ENCODE data around the gene CDK6.

The CDK6 gene

GRCh38 chr7:92667816-92668535 is 168.4 kb downstream of the CDK6 start:
- DNase-seq (ENCODE audit: low read depth), result no peak
- no peak overlapping the region for H3K4me3 ChIP-seq (ENCODE audit: low read depth, low read length)
- TF ChIP-seq POLR2A (IDR thresholded peaks at IDR 0.05; ENCODE audit: extremely low read depth, insufficient read length) (no peak), CTCF (IDR thresholded peaks at IDR 0.05; ENCODE audit: low read depth, low read length) (no peak), MAX (IDR thresholded peaks at IDR 0.05; ENCODE audit: low read depth, low read length) (no peak), MYC (IDR thresholded peaks at IDR 0.05; ENCODE audit: low read depth, low read length) (no peak)

GRCh38 chr7:92665926-92666325 is 170.4 kb downstream of the CDK6 start:
- H3K4me3 ChIP-seq (ENCODE audit: low read depth, low read length), result no peak overlapping the region
- DNase-seq (ENCODE audit: low read depth), result no peak
- TF ChIP-seq POLR2A (IDR thresholded peaks at IDR 0.05; ENCODE audit: extremely low read depth, insufficient read length), result no peak

GRCh38 chr7:92661651-92662050 is 174.7 kb downstream of the CDK6 start:
- no peak for DNase-seq (ENCODE audit: low read depth)
- TF ChIP-seq CTCF (IDR thresholded peaks at IDR 0.05; ENCODE audit: low read depth, low read length), result no peak
- no peak for TF ChIP-seq MAX (IDR thresholded peaks at IDR 0.05; ENCODE audit: low read depth, low read length)
- TF ChIP-seq POLR2A (IDR thresholded peaks at IDR 0.05; ENCODE audit: extremely low read depth, insufficient read length), result no peak
- TF ChIP-seq MYC (IDR thresholded peaks at IDR 0.05; ENCODE audit: low read depth, low read length), result no peak
- H3K4me3 ChIP-seq (ENCODE audit: low read depth, low read length), result no peak overlapping the region

- TF ChIP-seq MAX (IDR thresholded peaks at IDR 0.05; ENCODE audit: low read depth, low read length) (no peak), POLR2A (IDR thresholded peaks at IDR 0.05; ENCODE audit: extremely low read depth, insufficient read length) (no peak), MYC (IDR thresholded peaks at IDR 0.05; ENCODE audit: low read depth, low read length) (no peak), CTCF (IDR thresholded peaks at IDR 0.05; ENCODE audit: low read depth, low read length) (no peak)
- no peak for DNase-seq (ENCODE audit: low read depth)
Measured at GRCh38 chr7:92658671-92659070, 177.7 kb downstream of the CDK6 start.

GRCh38 chr7:92657391-92657790 is 179.0 kb downstream of the CDK6 start:
- no peak for TF ChIP-seq MAX (IDR thresholded peaks at IDR 0.05; ENCODE audit: low read depth, low read length)
- TF ChIP-seq CTCF (IDR thresholded peaks at IDR 0.05; ENCODE audit: low read depth, low read length), result no peak
- no peak for TF ChIP-seq MYC (IDR thresholded peaks at IDR 0.05; ENCODE audit: low read depth, low read length)
- TF ChIP-seq POLR2A (IDR thresholded peaks at IDR 0.05; ENCODE audit: extremely low read depth, insufficient read length), result no peak
- no peak for DNase-seq (ENCODE audit: low read depth)
- no peak overlapping the region for H3K4me3 ChIP-seq (ENCODE audit: low read depth, low read length)

More at GRCh38 chr7:92658671-92659070, 177.7 kb downstream of the CDK6 start:
- H3K4me3 ChIP-seq (ENCODE audit: low read depth, low read length), result no peak overlapping the region

GRCh38 chr7:92656121-92656520 is 180.3 kb downstream of the CDK6 start:
- DNase-seq (ENCODE audit: low read depth), result no peak
- TF ChIP-seq MYC (IDR thresholded peaks at IDR 0.05; ENCODE audit: low read depth, low read length) (no peak), POLR2A (IDR thresholded peaks at IDR 0.05; ENCODE audit: extremely low read depth, insufficient read length) (no peak), MAX (IDR thresholded peaks at IDR 0.05; ENCODE audit: low read depth, low read length) (no peak), CTCF (IDR thresholded peaks at IDR 0.05; ENCODE audit: low read depth, low read length) (no peak)
- no peak overlapping the region for H3K4me3 ChIP-seq (ENCODE audit: low read depth, low read length)

All from NB4 (cell line).